ENCODE results near the gene VIPR2. TPM values are rescaled to one million over a fixed set of nuclear protein-coding genes. Genes with fewer than 3 reads are reported as not detected.

VIPR2 gene
- total RNA-seq, 2 experiments from 2014 or later, result 0.83 to 1.7 TPM

GRCh38 chr7:159155410-159155809 lies 10.7 kb upstream of the VIPR2 start:
- peaks cover 3% of the 10 kb centered on the region for H3K27me3 Mint-ChIP-seq (ENCODE audit: low read depth)
- DNase-seq, result no peak
- no peak overlapping the region for H3K4me3 Mint-ChIP-seq
- intact Hi-C loops (cut with micrococcal nuclease), result no loop called here
- CTCF ChIA-PET, result no interaction called here
- H3K4me1 Mint-ChIP-seq (ENCODE audit: low read depth), result no peaks in the 10 kb centered on the region
- no peaks in the 10 kb centered on the region for H3K9me3 Mint-ChIP-seq
- no peak overlapping the region for H3K27ac Mint-ChIP-seq
- H3K36me3 Mint-ChIP-seq (ENCODE audit: low read depth), result no peaks in the 10 kb centered on the region

DNA sequence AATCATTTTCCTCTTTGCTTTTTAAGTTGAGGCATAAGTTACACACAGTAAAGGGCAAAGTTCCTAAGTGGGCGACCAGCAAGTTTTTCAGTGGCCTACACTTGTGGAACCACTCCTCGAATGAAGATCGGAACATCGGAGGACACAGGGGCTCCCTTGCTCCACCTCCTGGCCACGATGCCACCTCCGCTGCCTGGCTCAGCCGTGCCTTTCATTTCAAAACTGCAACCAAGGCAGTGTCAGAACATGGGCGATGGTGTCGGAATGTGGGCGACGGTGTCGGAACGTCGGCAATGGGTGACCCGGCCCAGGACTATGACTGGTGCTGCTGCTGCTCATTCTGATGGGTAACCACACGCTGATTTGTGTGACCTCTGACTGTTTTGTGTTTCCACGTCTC lies 9.6 kb upstream of the VIPR2 start:
- CTCF ChIA-PET, result no interaction called here
- no peaks in the 10 kb centered on the region for H3K4me1 Mint-ChIP-seq (ENCODE audit: low read depth)
- no peak overlapping the region for H3K27ac Mint-ChIP-seq
- H3K4me3 Mint-ChIP-seq, result no peak overlapping the region
- H3K27me3 Mint-ChIP-seq (ENCODE audit: low read depth), result peaks cover 3% of the 10 kb centered on the region
- no peaks in the 10 kb centered on the region for H3K9me3 Mint-ChIP-seq
- intact Hi-C loops (cut with micrococcal nuclease), result no loop called here
- H3K36me3 Mint-ChIP-seq (ENCODE audit: low read depth), result no peaks in the 10 kb centered on the region
- no peak for DNase-seq

DNA sequence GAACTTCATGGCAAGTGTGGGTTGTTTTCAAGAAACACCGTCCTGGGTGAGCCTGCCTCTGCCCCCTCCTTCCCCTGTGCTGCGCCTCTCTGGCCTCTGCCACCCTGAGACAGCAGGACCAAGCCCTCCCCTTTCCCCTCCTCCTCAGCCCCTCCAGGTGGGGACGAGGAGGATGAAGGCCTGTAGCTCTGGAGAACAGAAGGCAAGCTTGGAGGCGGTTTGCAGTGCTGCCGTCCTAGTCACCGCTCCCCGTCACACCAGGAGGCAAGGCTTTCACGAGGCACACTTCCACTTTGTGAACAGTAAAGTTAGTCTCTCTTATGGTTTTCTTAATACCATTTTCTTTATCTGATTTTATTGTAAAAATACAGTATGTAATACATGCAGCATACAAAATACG lies 8.8 kb upstream of the VIPR2 start:
- no peaks in the 10 kb centered on the region for H3K9me3 Mint-ChIP-seq
- no peaks in the 10 kb centered on the region for H3K36me3 Mint-ChIP-seq (ENCODE audit: low read depth)
- intact Hi-C loops (cut with micrococcal nuclease), result no loop called here
- H3K27ac Mint-ChIP-seq, result no peak overlapping the region
- no peak overlapping the region for H3K4me3 Mint-ChIP-seq
- no peaks in the 10 kb centered on the region for H3K4me1 Mint-ChIP-seq (ENCODE audit: low read depth)
- CTCF ChIA-PET, result no interaction called here
- no peak for DNase-seq
- H3K27me3 Mint-ChIP-seq (ENCODE audit: low read depth), result peaks cover 3% of the 10 kb centered on the region

- Mint-ChIP-seq H3K4me1 (ENCODE audit: low read depth) (no peaks in the 10 kb centered on the region), H3K27ac (no peak overlapping the region), H3K27me3 (ENCODE audit: low read depth) (peaks cover 7% of the 10 kb centered on the region), H3K9me3 (no peaks in the 10 kb centered on the region), H3K4me3 (no peak overlapping the region), H3K36me3 (ENCODE audit: low read depth) (no peaks in the 10 kb centered on the region)
- CTCF ChIA-PET, result no interaction called here
- DNase-seq, result no peak
- intact Hi-C loops (cut with micrococcal nuclease), result no loop called here
Measured at GRCh38 chr7:159152816-159153215, 8.1 kb upstream of the VIPR2 start.

DNA sequence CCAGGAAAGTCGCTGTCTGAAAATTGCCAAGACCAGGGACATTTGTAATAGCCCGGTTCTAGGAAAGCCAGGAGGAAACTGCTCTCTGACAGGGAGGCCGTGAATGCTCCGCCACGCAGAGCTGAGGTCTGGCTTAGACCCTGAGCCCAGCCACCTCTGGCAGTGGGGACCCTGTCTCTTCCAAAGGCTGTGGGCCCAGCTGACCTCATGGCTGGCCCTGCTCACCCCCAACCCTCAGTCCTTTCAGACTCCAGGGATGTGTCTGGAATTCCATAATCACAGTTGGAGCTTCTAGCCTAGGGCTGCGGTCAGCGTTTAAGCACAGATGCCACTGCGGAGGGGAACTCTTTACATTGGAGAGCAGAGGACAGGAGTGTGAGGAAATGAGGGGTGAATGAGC lies 6.6 kb upstream of the VIPR2 start:
- Mint-ChIP-seq H3K9me3 (no peaks in the 10 kb centered on the region), H3K4me1 (ENCODE audit: low read depth) (no peaks in the 10 kb centered on the region), H3K27me3 (ENCODE audit: low read depth) (peaks cover 7% of the 10 kb centered on the region), H3K27ac (no peak overlapping the region), H3K36me3 (ENCODE audit: low read depth) (no peaks in the 10 kb centered on the region), H3K4me3 (no peak overlapping the region)
- no peak for DNase-seq
- CTCF ChIA-PET, result no interaction called here
- intact Hi-C loops (cut with micrococcal nuclease), result no loop called here

GRCh38 chr7:159149488-159149887 lies 4.8 kb upstream of the VIPR2 start:
- no peaks in the 10 kb centered on the region for H3K9me3 Mint-ChIP-seq
- no peaks in the 10 kb centered on the region for H3K36me3 Mint-ChIP-seq (ENCODE audit: low read depth)
- CTCF ChIA-PET, result no interaction called here
- no peak overlapping the region for H3K4me3 Mint-ChIP-seq
- intact Hi-C loops (cut with micrococcal nuclease), result no loop called here
- DNase-seq, result no peak
- peaks cover 2% of the 10 kb centered on the region for H3K4me1 Mint-ChIP-seq (ENCODE audit: low read depth)
- peaks cover 10% of the 10 kb centered on the region for H3K27me3 Mint-ChIP-seq (ENCODE audit: low read depth)
- no peak overlapping the region for H3K27ac Mint-ChIP-seq

- H3K27ac Mint-ChIP-seq, result no peak overlapping the region
- CTCF ChIA-PET, result no interaction called here
- peaks cover 4% of the 10 kb centered on the region for H3K4me1 Mint-ChIP-seq (ENCODE audit: low read depth)
- intact Hi-C loops (cut with micrococcal nuclease), result no loop called here
- no peak overlapping the region for H3K4me3 Mint-ChIP-seq
- H3K36me3 Mint-ChIP-seq (ENCODE audit: low read depth), result no peaks in the 10 kb centered on the region
- DNase-seq, result no peak
- peaks cover 16% of the 10 kb centered on the region for H3K27me3 Mint-ChIP-seq (ENCODE audit: low read depth)
- H3K9me3 Mint-ChIP-seq, result no peaks in the 10 kb centered on the region
Measured at GRCh38 chr7:159148430-159149395, 4.0 kb upstream of the VIPR2 start.

GRCh38 chr7:159147687-159148086 lies 3.0 kb upstream of the VIPR2 start:
- H3K36me3 Mint-ChIP-seq (ENCODE audit: low read depth), result no peaks in the 10 kb centered on the region
- no peaks in the 10 kb centered on the region for H3K9me3 Mint-ChIP-seq
- DNase-seq, result no peak
- H3K4me3 Mint-ChIP-seq, result no peak overlapping the region
- H3K4me1 Mint-ChIP-seq (ENCODE audit: low read depth), result peaks cover 4% of the 10 kb centered on the region
- H3K27me3 Mint-ChIP-seq (ENCODE audit: low read depth), result peaks cover 22% of the 10 kb centered on the region
- CTCF ChIA-PET, result no interaction called here
- no peak overlapping the region for H3K27ac Mint-ChIP-seq
- intact Hi-C loops (cut with micrococcal nuclease), result no loop called here

DNA sequence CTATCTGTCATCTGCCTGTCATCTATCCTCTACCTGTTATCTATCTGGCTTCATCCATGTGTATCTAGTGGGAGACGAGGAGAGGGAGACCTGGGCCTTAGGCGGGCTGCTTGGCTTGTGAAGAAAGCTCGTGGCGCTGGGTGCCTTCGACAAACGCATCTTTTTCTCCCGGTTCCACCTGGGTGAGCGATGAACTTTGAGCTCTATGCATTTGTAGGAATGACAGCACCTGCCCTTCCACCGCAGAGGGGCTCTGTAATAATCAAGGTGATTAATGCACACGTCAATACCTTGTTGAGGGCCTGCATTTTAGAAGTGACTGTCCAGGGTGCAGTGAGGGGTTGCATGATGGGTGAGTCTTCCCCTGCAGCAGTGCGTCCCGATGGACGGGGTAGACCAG lies 2.6 kb upstream of the VIPR2 start:
- Mint-ChIP-seq H3K27ac (no peak overlapping the region), H3K27me3 (ENCODE audit: low read depth) (peaks cover 24% of the 10 kb centered on the region), H3K4me1 (ENCODE audit: low read depth) (peaks cover 4% of the 10 kb centered on the region), H3K4me3 (no peak overlapping the region), H3K36me3 (ENCODE audit: low read depth) (no peaks in the 10 kb centered on the region), H3K9me3 (no peaks in the 10 kb centered on the region)
- intact Hi-C loops (cut with micrococcal nuclease), result no loop called here
- DNase-seq, result no peak
- CTCF ChIA-PET, result no interaction called here

DNA sequence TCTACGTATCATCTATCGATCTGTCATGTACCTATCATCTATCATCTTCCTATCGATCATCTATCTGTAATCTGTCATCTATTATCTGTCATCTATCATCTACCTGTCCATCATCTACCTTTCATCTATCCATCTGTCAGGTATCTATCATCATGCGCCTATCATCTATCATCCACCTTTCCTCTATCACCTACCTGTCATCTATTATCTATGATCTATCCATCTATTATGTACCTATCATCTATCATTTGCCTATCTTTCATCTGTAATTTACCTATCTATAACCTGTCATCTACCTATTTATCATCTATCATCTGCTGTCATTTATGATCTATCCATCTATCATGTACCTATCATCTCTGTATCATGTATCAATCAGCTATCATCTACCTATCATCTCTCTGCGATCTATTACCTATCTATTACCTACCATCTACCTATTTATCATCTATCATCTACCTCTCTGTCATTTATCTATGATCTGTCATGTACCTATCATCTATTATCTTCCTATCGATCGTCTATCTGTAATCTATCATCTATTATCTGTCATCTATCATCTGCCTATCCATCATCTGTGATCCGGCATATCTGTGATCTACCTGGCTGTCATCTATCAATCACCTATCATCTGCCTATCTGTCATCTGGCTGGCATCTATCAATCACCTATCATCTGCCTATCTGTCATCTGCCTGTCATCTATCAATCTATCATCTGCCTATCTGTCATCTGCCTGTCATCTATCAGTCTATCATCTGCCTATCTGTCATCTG lies 1.6 kb upstream of the VIPR2 start:
- H3K27me3 Mint-ChIP-seq (ENCODE audit: low read depth), result peaks cover 33% of the 10 kb centered on the region
- no peak for DNase-seq
- no peaks in the 10 kb centered on the region for H3K9me3 Mint-ChIP-seq
- intact Hi-C loops (cut with micrococcal nuclease), result no loop called here
- CTCF ChIA-PET, result no interaction called here
- no peak overlapping the region for H3K27ac Mint-ChIP-seq
- no peak overlapping the region for H3K4me3 Mint-ChIP-seq
- H3K4me1 Mint-ChIP-seq (ENCODE audit: low read depth), result peaks cover 4% of the 10 kb centered on the region
- H3K36me3 Mint-ChIP-seq (ENCODE audit: low read depth), result no peaks in the 10 kb centered on the region

GRCh38 chr7:159145490-159145855 lies 806 bp upstream of the VIPR2 start:
- intact Hi-C loops (cut with micrococcal nuclease), result loop anchor here (2.0 kb wide), 1 partner anchor 51 kb away; no protein-coding TSS in a partner anchor
- Mint-ChIP-seq H3K27ac (no peak overlapping the region), H3K36me3 (ENCODE audit: low read depth) (no peaks in the 10 kb centered on the region), H3K9me3 (no peaks in the 10 kb centered on the region), H3K4me3 (peak overlapping the region; percentile 66), H3K4me1 (ENCODE audit: low read depth) (peaks cover 4% of the 10 kb centered on the region), H3K27me3 (ENCODE audit: low read depth) (peaks cover 39% of the 10 kb centered on the region)
- no peak for DNase-seq
- CTCF ChIA-PET, result no interaction called here

- H3K27ac Mint-ChIP-seq, result no peak overlapping the region
- peak; percentile 78 for DNase-seq
- CTCF ChIA-PET, result interaction anchor here (1.4 kb wide), 1 partner anchor 168 kb away, joined by 3 read pairs; no protein-coding TSS in a partner anchor
- H3K4me3 Mint-ChIP-seq, result peak overlapping the region; percentile 72
- no peaks in the 10 kb centered on the region for H3K36me3 Mint-ChIP-seq (ENCODE audit: low read depth)
- H3K4me1 Mint-ChIP-seq (ENCODE audit: low read depth), result peaks cover 4% of the 10 kb centered on the region
- peaks cover 46% of the 10 kb centered on the region for H3K27me3 Mint-ChIP-seq (ENCODE audit: low read depth)
- H3K9me3 Mint-ChIP-seq, result no peaks in the 10 kb centered on the region
- intact Hi-C loops (cut with micrococcal nuclease), result loop anchor here (2.0 to 5.0 kb wide), 2 partner anchors 53 to 142 kb away; no protein-coding TSS in a partner anchor
Measured at GRCh38 chr7:159143780-159144757, 598 bp downstream of the VIPR2 start.
